Keratinocyte (primary cell): Measurements from ENCODE around the gene SYTL4. TPM values are rescaled to one million over a fixed set of nuclear protein-coding genes. Genes with fewer than 3 reads are reported as not detected.

ENCODE experiments used
- DNase-seq: peaks from one replicate; pipeline ENCODE4 v3.0.0-alpha.2; 2011; ENCODE audit warnings: low read depth, missing footprints, low spot score
- FAIRE-seq: peaks from 2 replicates; lab custom pipeline; 2011; peaks lifted over from hg19 to GRCh38; lab: Jason Lieb, UNC
- H2AFZ ChIP-seq: 2 replicates; pipeline ENCODE4 v1.6.0; 2012; ENCODE audit warnings: low read length, control low read depth, inconsistent platforms; ENCODE audit not compliant: control insufficient read depth
- H3K27ac ChIP-seq: 2 replicates; pipeline ENCODE4 v1.5.1; 2011; ENCODE audit warnings: low read length; ENCODE audit not compliant: control insufficient read depth, insufficient read depth
- H3K27me3 ChIP-seq: 3 replicates; pipeline ENCODE4 v1.6.0; 2011; ENCODE audit warnings: low read length; ENCODE audit not compliant: control insufficient read depth, insufficient read depth; ENCODE audit errors: extremely low read depth
- H3K36me3 ChIP-seq, 2 experiments: 2 replicates in 1 of 2; 3 replicates in 1 of 2; pipeline ENCODE4 v1.5.1; 2011; ENCODE audit warnings: low read length in 2 of 2, mild to moderate bottlenecking in 1 of 2; ENCODE audit not compliant: control insufficient read depth in 2 of 2, insufficient read depth in 2 of 2; ENCODE audit errors: extremely low read depth in 1 of 2
- H3K4me1 ChIP-seq: 3 replicates; pipeline ENCODE4 v1.5.1; 2011; ENCODE audit warnings: low read length; ENCODE audit not compliant: control insufficient read depth, insufficient read depth; ENCODE audit errors: extremely low read depth
- H3K4me2 ChIP-seq: 3 replicates; pipeline ENCODE4 v1.6.0; 2011; ENCODE audit warnings: low read depth, low read length; ENCODE audit not compliant: control insufficient read depth, insufficient read depth; ENCODE audit errors: extremely low read depth
- H3K4me3 ChIP-seq, 3 experiments: fragments of 200-600 bp in 1 of 3; sonication (generic) in 1 of 3; 2 replicates in 2 of 3; 3 replicates in 1 of 3; pipeline ENCODE4 v1.5.1; 2011 to 2016; ENCODE audit warnings: low read length in 3 of 3, mild to moderate bottlenecking in 3 of 3, control low read depth in 2 of 3, inconsistent platforms in 1 of 3, low read depth in 1 of 3, mixed read lengths in 1 of 3, mixed run types in 1 of 3, moderate library complexity in 1 of 3; ENCODE audit not compliant: control insufficient read depth in 2 of 3, insufficient read depth in 2 of 3; ENCODE audit errors: extremely low read depth in 1 of 3
- H3K79me2 ChIP-seq: 2 replicates; pipeline ENCODE4 v1.6.0; 2012; ENCODE audit warnings: low read length; ENCODE audit not compliant: control insufficient read depth, insufficient read depth
- H3K9ac ChIP-seq: 3 replicates; pipeline ENCODE4 v1.6.0; 2011; ENCODE audit warnings: low read length; ENCODE audit not compliant: control insufficient read depth, insufficient read depth; ENCODE audit errors: extremely low read depth
- H3K9me1 ChIP-seq: 3 replicates; pipeline ENCODE4 v1.6.0; 2011; ENCODE audit warnings: low read length; ENCODE audit not compliant: control insufficient read depth, insufficient read depth; ENCODE audit errors: extremely low read depth
- H3K9me3 ChIP-seq: 2 replicates; pipeline ENCODE4 v1.5.1; 2012; ENCODE audit warnings: low read depth, low read length; ENCODE audit not compliant: control insufficient read depth
- H4K20me1 ChIP-seq: 3 replicates; pipeline ENCODE4 v1.6.0; 2011; ENCODE audit warnings: low read length; ENCODE audit not compliant: control insufficient read depth, insufficient read depth; ENCODE audit errors: extremely low read depth
- CTCF ChIP-seq, 3 experiments: IDR thresholded peaks in 1 of 3; conservative IDR thresholded peaks in 1 of 3; optimal IDR thresholded peaks in 1 of 3; 2 replicates in 2 of 3; 3 replicates in 1 of 3; pipeline versions ENCODE3 to v1.5.1; 2011; ENCODE audit warnings: low read length in 3 of 3, mild to moderate bottlenecking in 3 of 3, moderate library complexity in 2 of 3, control low read depth in 1 of 3, inconsistent platforms in 1 of 3; ENCODE audit not compliant: insufficient read depth in 2 of 3; ENCODE audit errors: extremely low read depth in 1 of 3
- EZH2 ChIP-seq: IDR thresholded peaks from one replicate; pipeline ENCODE4 v1.6.1; 2012; ENCODE audit warnings: inconsistent platforms, mild to moderate bottlenecking, low read length, moderate library complexity
- dilution Hi-C: fragments of 300-500 bp; cut with MboI; formaldehyde crosslinking; loops from one replicate; pipeline ENCODE4 v1.7.0; 2020; ENCODE audit warnings: low sequenced_read_pairs; ENCODE audit not compliant: extremely low pct_ligation_motif_present
- polyA plus RNA-seq, 5 experiments: library from polyadenylated mRNA; depleted of rRNA in 3 of 5; stranded (reverse) in 3 of 5; stranded (forward) in 1 of 5; unstranded in 1 of 5; fragments of >200 nt; gene quantifications; 1 replicate in 1 of 5; 2 replicates in 3 of 5; 3 replicates in 1 of 5; pipeline versions ENCODE4 v1.2.1 to v1.2.3, GENCODE V29; 2011 to 2012; ENCODE audit warnings: missing spikeins in 2 of 5, low read depth in 1 of 5, low replicate concordance in 1 of 5

The SYTL4 gene
- polyA plus RNA-seq, 1 donor (not counting 4 experiments of a cell fraction or from before 2014, with no cell fraction given) = 0.87 TPM

DNA sequence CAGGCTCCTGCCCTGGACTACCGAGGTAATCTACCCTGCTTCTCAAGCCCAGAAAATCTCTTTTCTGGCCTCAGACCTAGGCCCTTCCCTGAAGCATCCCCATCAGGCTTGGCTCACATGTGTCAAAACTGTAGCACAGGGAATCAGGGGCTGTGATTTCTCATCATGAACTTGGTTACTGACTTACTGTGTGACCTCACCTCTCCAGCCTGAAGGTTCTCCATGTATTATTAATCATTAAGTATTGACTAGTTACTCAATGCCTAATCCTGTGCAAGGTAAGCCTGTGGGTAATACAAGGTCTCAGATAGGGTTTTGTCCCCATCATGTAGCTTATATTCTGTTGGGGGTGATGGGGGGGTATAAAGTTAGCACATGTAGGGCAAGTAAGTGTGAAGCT is 81.1 kb downstream of the SYTL4 start:
- H3K4me2 ChIP-seq = no peak overlapping the region
- FAIRE-seq (no peak), DNase-seq (no peak)
- no peaks in the 10 kb centered on the region for H3K36me3 ChIP-seq
- no peak overlapping the region for H2AFZ ChIP-seq
- H4K20me1 ChIP-seq = no peaks in the 10 kb centered on the region
- H3K4me1 ChIP-seq = peaks cover 6% of the 10 kb centered on the region
- H3K27me3 ChIP-seq = no peaks in the 10 kb centered on the region
- no peaks in the 10 kb centered on the region for H3K9me1 ChIP-seq
- H3K4me3 ChIP-seq = no peak overlapping the region
- no peak overlapping the region for H3K9ac ChIP-seq
- dilution Hi-C loops = no loop called here
- H3K27ac ChIP-seq = no peak overlapping the region
- TF ChIP-seq CTCF (optimal IDR thresholded peaks at IDR 0.05 in 1 of 3, IDR thresholded peaks at IDR 0.05 in 1 of 3, conservative IDR thresholded peaks at IDR 0.05 in 1 of 3; ENCODE audit: extremely low read depth in 1 of 3, insufficient read depth in 2 of 3, low read length in 3 of 3) = no peak
- no peaks in the 10 kb centered on the region for H3K9me3 ChIP-seq
- H3K79me2 ChIP-seq = no peaks in the 10 kb centered on the region

GRCh38 chrX:100649550-100650356 is 82.2 kb downstream of the SYTL4 start:
- peaks cover 9% of the 10 kb centered on the region for H3K4me1 ChIP-seq
- no peak overlapping the region for H3K4me3 ChIP-seq
- H3K9me1 ChIP-seq = no peaks in the 10 kb centered on the region
- H4K20me1 ChIP-seq = no peaks in the 10 kb centered on the region
- TF ChIP-seq CTCF (optimal IDR thresholded peaks at IDR 0.05 in 1 of 3, IDR thresholded peaks at IDR 0.05 in 1 of 3, conservative IDR thresholded peaks at IDR 0.05 in 1 of 3; ENCODE audit: extremely low read depth in 1 of 3, insufficient read depth in 2 of 3, low read length in 3 of 3) = no peak
- TF ChIP-seq EZH2 = no peak
- H3K9me3 ChIP-seq = no peaks in the 10 kb centered on the region
- H2AFZ ChIP-seq = no peak overlapping the region
- H3K9ac ChIP-seq = no peak overlapping the region
- H3K4me2 ChIP-seq = peak overlapping the region; percentile 19
- FAIRE-seq (no peak), DNase-seq (no peak)
- H3K79me2 ChIP-seq = no peaks in the 10 kb centered on the region
- H3K27me3 ChIP-seq = no peaks in the 10 kb centered on the region
- dilution Hi-C loops = no loop called here
- H3K36me3 ChIP-seq = no peaks in the 10 kb centered on the region
- no peak overlapping the region for H3K27ac ChIP-seq
